KMS-11 (cell line): ENCODE results near the gene CILP2.

Experiments
- H2AFZ ChIP-seq: fragments of 200-600 bp; sonication (generic); 2 replicates; pipeline ENCODE4 v1.6.1; 2016; ENCODE audit warnings: antibody characterized with exemption, mixed run types, low read depth
- H3K27ac ChIP-seq: fragments of 200-600 bp; sonication (generic); 2 replicates; pipeline ENCODE4 v1.6.1; 2016; ENCODE audit warnings: mild to moderate bottlenecking, mixed run types
- H3K27me3 ChIP-seq: fragments of 200-600 bp; sonication (generic); 2 replicates; pipeline ENCODE4 v1.6.1; 2017; ENCODE audit warnings: mild to moderate bottlenecking, low read depth, mixed run types, moderate library complexity; ENCODE audit not compliant: insufficient read depth
- H3K36me3 ChIP-seq: fragments of 200-600 bp; sonication (generic); 2 replicates; pipeline ENCODE4 v1.6.1; 2017; ENCODE audit warnings: mild to moderate bottlenecking, mixed run types; ENCODE audit not compliant: insufficient read depth
- H3K4me1 ChIP-seq: fragments of 200-600 bp; sonication (generic); 2 replicates; pipeline ENCODE4 v1.6.1; 2016; ENCODE audit warnings: mild to moderate bottlenecking, low read depth, mixed run types; ENCODE audit not compliant: poor library complexity, severe bottlenecking
- H3K4me2 ChIP-seq: fragments of 200-600 bp; sonication (generic); 2 replicates; pipeline ENCODE4 v1.7.0; 2016; ENCODE audit warnings: mild to moderate bottlenecking, mixed run types
- H3K4me3 ChIP-seq: fragments of 200-600 bp; sonication (generic); IDR thresholded peaks from 2 replicates; pipeline ENCODE4 v1.6.1; 2017; ENCODE audit warnings: low read depth, low read length, mixed read lengths; ENCODE audit not compliant: insufficient read depth
- H3K79me2 ChIP-seq: fragments of 200-600 bp; sonication (generic); 2 replicates; pipeline ENCODE4 v1.6.1; 2016; ENCODE audit warnings: low read depth, mixed run types; ENCODE audit not compliant: insufficient read depth
- H3K9ac ChIP-seq: fragments of 200-600 bp; sonication (generic); 2 replicates; pipeline ENCODE4 v1.6.1; 2016; ENCODE audit warnings: mild to moderate bottlenecking, mixed run types
- H4K20me1 ChIP-seq: fragments of 200-600 bp; sonication (generic); 2 replicates; pipeline ENCODE4 v1.6.1; 2016; ENCODE audit warnings: mild to moderate bottlenecking, mixed run types; ENCODE audit not compliant: insufficient read depth
- TF ChIP-seq, protein P1 (sequence below): fragments of 200-600 bp; sonication (generic); conservative IDR thresholded peaks from 2 replicates; pipeline ENCODE4 v1.6.1; 2017; ENCODE audit warnings: low read depth, mild to moderate bottlenecking, antibody characterized with exemption, low read length, moderate library complexity, mixed read lengths

CILP2 gene

DNA sequence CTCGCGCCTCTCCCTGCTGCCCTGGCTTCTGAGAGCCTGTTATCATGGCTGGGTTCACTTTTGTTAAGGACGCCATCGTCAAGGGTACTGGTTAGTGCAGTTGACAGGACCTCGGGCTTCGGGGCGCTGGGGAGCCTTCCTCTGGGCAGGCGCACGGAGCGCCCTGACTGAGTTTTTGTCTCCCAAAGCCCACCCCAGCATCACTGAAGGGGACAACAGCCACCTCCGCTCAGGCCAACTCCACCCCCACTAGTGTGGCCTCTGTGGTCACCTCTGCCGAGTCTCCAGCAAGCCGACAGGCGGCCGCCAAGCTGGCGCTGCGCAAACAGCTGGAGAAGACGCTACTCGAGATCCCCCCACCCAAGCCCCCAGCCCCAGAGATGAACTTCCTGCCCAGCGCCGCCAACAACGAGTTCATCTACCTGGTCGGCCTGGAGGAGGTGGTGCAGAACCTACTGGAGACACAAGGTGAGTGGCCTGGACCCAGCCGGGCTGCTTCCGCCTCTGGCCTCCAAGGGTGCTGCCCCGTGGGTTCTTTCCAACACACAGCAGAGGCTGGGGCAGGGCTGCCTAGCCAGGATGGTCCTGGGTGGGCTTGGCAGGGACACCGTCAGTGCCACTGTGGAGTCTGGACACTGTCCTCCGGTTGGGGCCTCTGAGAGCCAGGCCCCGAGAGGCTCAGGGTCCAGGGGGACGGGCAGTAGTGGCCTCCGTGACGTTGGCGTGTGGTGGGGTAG lies 39.6 kb upstream of the CILP2 start:
- Histone ChIP-seq H2AFZ (no peak overlapping the region), H4K20me1 (no peaks in the 10 kb centered on the region), H3K27ac (no peak overlapping the region), H3K9ac (no peak overlapping the region), H3K4me3 (no peak overlapping the region), H3K79me2 (no peaks in the 10 kb centered on the region), H3K27me3 (no peaks in the 10 kb centered on the region), H3K4me2 (no peak overlapping the region), H3K36me3 (peaks cover 2% of the 10 kb centered on the region; the same call in 1 of the 2 replicates), H3K4me1 (no peaks in the 10 kb centered on the region)
- TF ChIP-seq, protein P1, sequence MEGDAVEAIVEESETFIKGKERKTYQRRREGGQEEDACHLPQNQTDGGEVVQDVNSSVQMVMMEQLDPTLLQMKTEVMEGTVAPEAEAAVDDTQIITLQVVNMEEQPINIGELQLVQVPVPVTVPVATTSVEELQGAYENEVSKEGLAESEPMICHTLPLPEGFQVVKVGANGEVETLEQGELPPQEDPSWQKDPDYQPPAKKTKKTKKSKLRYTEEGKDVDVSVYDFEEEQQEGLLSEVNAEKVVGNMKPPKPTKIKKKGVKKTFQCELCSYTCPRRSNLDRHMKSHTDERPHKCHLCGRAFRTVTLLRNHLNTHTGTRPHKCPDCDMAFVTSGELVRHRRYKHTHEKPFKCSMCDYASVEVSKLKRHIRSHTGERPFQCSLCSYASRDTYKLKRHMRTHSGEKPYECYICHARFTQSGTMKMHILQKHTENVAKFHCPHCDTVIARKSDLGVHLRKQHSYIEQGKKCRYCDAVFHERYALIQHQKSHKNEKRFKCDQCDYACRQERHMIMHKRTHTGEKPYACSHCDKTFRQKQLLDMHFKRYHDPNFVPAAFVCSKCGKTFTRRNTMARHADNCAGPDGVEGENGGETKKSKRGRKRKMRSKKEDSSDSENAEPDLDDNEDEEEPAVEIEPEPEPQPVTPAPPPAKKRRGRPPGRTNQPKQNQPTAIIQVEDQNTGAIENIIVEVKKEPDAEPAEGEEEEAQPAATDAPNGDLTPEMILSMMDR: no peak

DNA sequence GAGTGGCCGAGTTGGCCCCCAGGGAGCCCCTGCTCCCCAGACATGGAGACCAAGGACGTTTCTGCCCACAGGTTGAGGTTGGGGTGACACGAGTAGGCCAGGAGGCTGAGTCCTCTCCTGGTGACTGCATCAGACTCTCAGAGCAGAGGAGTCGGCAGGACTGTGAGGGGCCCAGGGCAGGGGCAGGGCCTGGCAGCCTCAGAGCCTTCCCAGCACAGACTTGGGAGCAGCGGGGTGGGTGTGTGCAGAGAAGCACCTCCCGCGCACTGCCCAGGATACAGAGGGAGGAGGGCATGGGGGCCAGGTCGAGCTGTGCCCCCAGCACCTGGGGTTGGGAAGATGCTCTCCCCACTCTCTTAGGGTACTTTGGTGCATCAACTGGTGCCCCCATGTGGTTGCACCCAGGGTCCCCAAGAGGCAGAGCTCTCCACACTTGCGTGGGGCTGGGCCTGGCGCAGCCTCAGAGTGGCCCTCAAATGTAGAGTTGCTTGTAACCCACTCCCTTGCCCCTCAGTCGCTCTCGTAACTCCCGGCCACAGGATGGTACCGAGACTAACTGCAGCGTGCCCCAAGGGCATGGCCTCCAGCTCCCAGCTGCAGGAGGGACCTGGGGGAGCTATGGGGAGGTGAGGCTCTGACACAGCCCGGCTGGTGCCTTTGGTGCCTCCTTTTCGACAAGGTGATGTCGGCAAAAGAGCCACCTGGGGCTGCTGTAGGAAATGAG lies 38.6 kb upstream of the CILP2 start:
- TF ChIP-seq, protein P1: no peak
- H3K9ac ChIP-seq: no peak overlapping the region
- H3K4me3 ChIP-seq: no peak overlapping the region
- no peak overlapping the region for H2AFZ ChIP-seq
- no peaks in the 10 kb centered on the region for H4K20me1 ChIP-seq
- H3K4me1 ChIP-seq: no peaks in the 10 kb centered on the region
- no peaks in the 10 kb centered on the region for H3K27me3 ChIP-seq
- no peaks in the 10 kb centered on the region for H3K79me2 ChIP-seq
- H3K36me3 ChIP-seq: peaks cover 2% of the 10 kb centered on the region; the same call in 1 of the 2 replicates
- H3K27ac ChIP-seq: no peak overlapping the region
- H3K4me2 ChIP-seq: no peak overlapping the region

DNA sequence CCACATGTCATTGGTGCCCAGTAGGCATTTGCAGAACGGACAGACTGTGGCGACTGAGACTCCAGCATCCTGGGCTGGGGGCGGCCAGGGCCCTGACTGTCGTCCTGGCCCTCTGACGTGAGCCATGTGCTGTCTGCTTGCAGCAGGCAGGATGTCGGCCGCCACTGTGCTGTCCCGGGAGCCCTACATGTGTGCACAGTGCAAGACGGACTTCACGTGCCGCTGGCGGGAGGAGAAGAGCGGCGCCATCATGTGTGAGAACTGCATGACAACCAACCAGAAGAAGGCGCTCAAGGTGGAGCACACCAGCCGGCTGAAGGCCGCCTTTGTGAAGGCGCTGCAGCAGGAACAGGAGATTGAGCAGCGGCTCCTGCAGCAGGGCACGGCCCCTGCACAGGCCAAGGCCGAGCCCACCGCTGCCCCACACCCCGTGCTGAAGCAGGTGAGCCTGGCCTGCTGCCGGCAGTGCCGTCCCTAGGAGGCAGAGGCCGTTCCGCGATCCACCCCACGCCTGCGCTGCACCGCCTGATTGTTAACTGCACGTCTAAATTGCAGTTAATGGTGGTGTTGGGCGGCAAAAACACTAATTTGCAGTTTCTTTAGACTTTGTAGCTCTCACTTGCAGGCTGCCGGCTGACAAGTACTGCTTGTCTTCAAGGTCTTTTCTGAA lies 37.0 kb upstream of the CILP2 start:
- Histone ChIP-seq H3K9ac (no peak overlapping the region), H3K27me3 (no peaks in the 10 kb centered on the region), H3K27ac (no peak overlapping the region), H3K4me3 (no peak overlapping the region), H3K79me2 (no peaks in the 10 kb centered on the region), H2AFZ (no peak overlapping the region), H3K4me2 (no peak overlapping the region), H3K36me3 (peaks cover 2% of the 10 kb centered on the region; the same call in 1 of the 2 replicates), H3K4me1 (no peaks in the 10 kb centered on the region), H4K20me1 (no peaks in the 10 kb centered on the region)
- TF ChIP-seq, protein P1: no peak

DNA sequence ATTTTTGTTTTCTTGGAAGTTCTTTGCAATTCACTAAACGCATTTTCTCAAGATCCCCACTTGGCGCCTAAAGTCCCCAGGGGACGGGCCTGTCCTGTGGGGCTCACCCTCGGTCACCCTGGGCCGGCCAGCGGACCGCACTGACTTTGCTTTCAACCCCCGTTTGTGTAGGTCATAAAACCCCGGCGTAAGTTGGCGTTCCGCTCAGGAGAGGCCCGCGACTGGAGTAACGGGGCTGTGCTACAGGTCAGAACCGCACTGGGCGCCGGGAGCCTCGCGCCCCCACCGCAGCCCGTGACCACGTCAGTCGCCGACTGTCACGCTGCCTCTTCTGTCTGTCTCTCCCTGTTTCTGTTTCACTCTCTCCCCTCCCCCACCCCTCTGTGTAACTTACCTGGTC lies 36.3 kb upstream of the CILP2 start:
- H3K4me2 ChIP-seq: no peak overlapping the region
- H4K20me1 ChIP-seq: no peaks in the 10 kb centered on the region
- no peaks in the 10 kb centered on the region for H3K4me1 ChIP-seq
- no peaks in the 10 kb centered on the region for H3K27me3 ChIP-seq
- no peak overlapping the region for H3K27ac ChIP-seq
- H3K79me2 ChIP-seq: no peaks in the 10 kb centered on the region
- H2AFZ ChIP-seq: no peak overlapping the region
- H3K4me3 ChIP-seq: no peak overlapping the region
- TF ChIP-seq, protein P1: no peak
- peaks cover 2% of the 10 kb centered on the region; the same call in 1 of the 2 replicates for H3K36me3 ChIP-seq
- no peak overlapping the region for H3K9ac ChIP-seq
